Measurements from ENCODE around the gene SCYGR7. TPM values are rescaled to one million over a fixed set of nuclear protein-coding genes. Genes with fewer than 3 reads are reported as not detected.

SCYGR7 gene
- total and polyA plus RNA-seq, 9 of the 15 experiments (the other 6 are each of a cell fraction or from before 2014, with no cell fraction given), result not detected

GRCh38 chr2:227696990-227697679 is 31.0 kb upstream of the SCYGR7 start:
- ChIA-PET POLR2A (interaction anchor here (1.1 kb wide), 1 partner anchor 8 kb away, joined by 3 read pairs; no protein-coding TSS in a partner anchor), CTCF (ENCODE audit: low intra/inter-chr PET ratio) (no interaction called here)
- WGBS (ENCODE audit: insufficient coverage, low coverage, missing lambda C conversion rate), result 6% methylated on average over 2 of the region's 2 CpGs
- FAIRE-seq (no peak), ATAC-seq (no peak), DNase-seq (ENCODE audit: extremely low read depth in 1 of 4, low spot score in 3 of 4) (no peak)
- intact Hi-C loops (cut with micrococcal nuclease), result no loop called here
- H3K4me3 ChIP-seq, result no peak overlapping the region
- no peaks in the 10 kb centered on the region for H3K79me2 ChIP-seq (ENCODE audit: control insufficient read depth, insufficient read depth, low read length)
- H3K27me3 ChIP-seq (ENCODE audit: control insufficient read depth in 2 of 2, insufficient read depth in 2 of 2, low read length in 2 of 2), result peaks cover 4 to 8% of the 10 kb centered on the region in 2 experiments; a peak in 2 of 5 replicates
- no peaks in the 10 kb centered on the region for H3K9me1 ChIP-seq (ENCODE audit: control insufficient read depth, insufficient read depth, low read length)
- BruUV-seq (replicated peaks), result no TSS peak
- H3K27ac ChIP-seq (ENCODE audit: extremely low read depth, low read depth, low read length), result no peak overlapping the region
- no peaks in the 10 kb centered on the region for H3K4me1 ChIP-seq (replicated peaks in 1 of 2; ENCODE audit: control insufficient read depth in 2 of 2, insufficient read depth in 2 of 2, low read length in 2 of 2)
- H3K9ac ChIP-seq (ENCODE audit: insufficient read depth in 1 of 2, low read depth in 2 of 2, low read length in 2 of 2), result no peak overlapping the region
- H3K4me2 ChIP-seq (ENCODE audit: insufficient read depth, low read length), result no peak overlapping the region
- no peaks in the 10 kb centered on the region for H4K20me1 ChIP-seq (replicated peaks; ENCODE audit: control insufficient read depth, insufficient read depth, low read length)
- no peaks in the 10 kb centered on the region for H3K36me3 ChIP-seq (ENCODE audit: control insufficient read depth, insufficient read depth, low read length)
- in situ Hi-C loops (cut with MboI), result no loop called here
- H3K9me3 ChIP-seq (replicated peaks; ENCODE audit: control insufficient read depth, insufficient read depth, low read depth, low read length), result no peaks in the 10 kb centered on the region
- no peak overlapping the region for H2AFZ ChIP-seq (ENCODE audit: low read depth, low read length)
- TF ChIP-seq YY1 (IDR thresholded peaks at IDR 0.05; ENCODE audit: borderline replicate concordance in 1 of 3, control insufficient read depth in 1 of 3, extremely low read depth in 1 of 3, insufficient read depth in 3 of 3, insufficient read length in 1 of 3, insufficient replicate concordance in 2 of 3, low read depth in 1 of 3, low read length in 2 of 3) (no peak), SP2 (IDR thresholded peaks at IDR 0.05; ENCODE audit: extremely low read depth, low read depth, low read length, poor library complexity, severe bottlenecking) (no peak), ZKSCAN1 (IDR thresholded peaks at IDR 0.05; ENCODE audit: low read depth, low read length) (no peak), PRDM10 (IDR thresholded peaks at IDR 0.05; ENCODE audit: partially characterized antibody) (no peak), TBP (optimal IDR thresholded peaks at IDR 0.05; ENCODE audit: low read depth, low read length) (no peak), ZNF408 (CRISPR knock-in tag; IDR thresholded peaks at IDR 0.05; ENCODE audit: low read depth) (no peak), FOXJ3 (CRISPR knock-in tag; IDR thresholded peaks at IDR 0.05) (no peak), ELF2 (CRISPR knock-in tag; IDR thresholded peaks at IDR 0.05) (no peak), RBM14 (IDR thresholded peaks at IDR 0.05; ENCODE audit: borderline replicate concordance, insufficient read depth, low read depth, low read length) (no peak), KDM4B (IDR thresholded peaks at IDR 0.05; ENCODE audit: borderline replicate concordance in 2 of 2, low read depth in 1 of 2) (no peak), ZNF507 (tag; conservative IDR thresholded peaks at IDR 0.05) (no peak), HNRNPL (IDR thresholded peaks at IDR 0.05; ENCODE audit: low read depth, low read length) (no peak)
- TF ChIP-seq, protein P1, sequence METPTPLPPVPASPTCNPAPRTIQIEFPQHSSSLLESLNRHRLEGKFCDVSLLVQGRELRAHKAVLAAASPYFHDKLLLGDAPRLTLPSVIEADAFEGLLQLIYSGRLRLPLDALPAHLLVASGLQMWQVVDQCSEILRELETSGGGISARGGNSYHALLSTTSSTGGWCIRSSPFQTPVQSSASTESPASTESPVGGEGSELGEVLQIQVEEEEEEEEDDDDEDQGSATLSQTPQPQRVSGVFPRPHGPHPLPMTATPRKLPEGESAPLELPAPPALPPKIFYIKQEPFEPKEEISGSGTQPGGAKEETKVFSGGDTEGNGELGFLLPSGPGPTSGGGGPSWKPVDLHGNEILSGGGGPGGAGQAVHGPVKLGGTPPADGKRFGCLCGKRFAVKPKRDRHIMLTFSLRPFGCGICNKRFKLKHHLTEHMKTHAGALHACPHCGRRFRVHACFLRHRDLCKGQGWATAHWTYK (CRISPR knock-in tag; IDR thresholded peaks at IDR 0.05), result no peak
- TF ChIP-seq, protein P2, sequence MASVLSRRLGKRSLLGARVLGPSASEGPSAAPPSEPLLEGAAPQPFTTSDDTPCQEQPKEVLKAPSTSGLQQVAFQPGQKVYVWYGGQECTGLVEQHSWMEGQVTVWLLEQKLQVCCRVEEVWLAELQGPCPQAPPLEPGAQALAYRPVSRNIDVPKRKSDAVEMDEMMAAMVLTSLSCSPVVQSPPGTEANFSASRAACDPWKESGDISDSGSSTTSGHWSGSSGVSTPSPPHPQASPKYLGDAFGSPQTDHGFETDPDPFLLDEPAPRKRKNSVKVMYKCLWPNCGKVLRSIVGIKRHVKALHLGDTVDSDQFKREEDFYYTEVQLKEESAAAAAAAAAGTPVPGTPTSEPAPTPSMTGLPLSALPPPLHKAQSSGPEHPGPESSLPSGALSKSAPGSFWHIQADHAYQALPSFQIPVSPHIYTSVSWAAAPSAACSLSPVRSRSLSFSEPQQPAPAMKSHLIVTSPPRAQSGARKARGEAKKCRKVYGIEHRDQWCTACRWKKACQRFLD (CRISPR knock-in tag; IDR thresholded peaks at IDR 0.05), result no peak
